DMS53 treated with DMSO at 0.1 percent for 48 hours (cell line): Measurements from ENCODE around the gene CAV2.

Experiments
- DNase-seq: peaks from one replicate; lab custom pipeline; 2025; ENCODE audit not compliant: unreplicated experiment; lab: John Stamatoyannopoulos, UW

Gene CAV2

DNA sequence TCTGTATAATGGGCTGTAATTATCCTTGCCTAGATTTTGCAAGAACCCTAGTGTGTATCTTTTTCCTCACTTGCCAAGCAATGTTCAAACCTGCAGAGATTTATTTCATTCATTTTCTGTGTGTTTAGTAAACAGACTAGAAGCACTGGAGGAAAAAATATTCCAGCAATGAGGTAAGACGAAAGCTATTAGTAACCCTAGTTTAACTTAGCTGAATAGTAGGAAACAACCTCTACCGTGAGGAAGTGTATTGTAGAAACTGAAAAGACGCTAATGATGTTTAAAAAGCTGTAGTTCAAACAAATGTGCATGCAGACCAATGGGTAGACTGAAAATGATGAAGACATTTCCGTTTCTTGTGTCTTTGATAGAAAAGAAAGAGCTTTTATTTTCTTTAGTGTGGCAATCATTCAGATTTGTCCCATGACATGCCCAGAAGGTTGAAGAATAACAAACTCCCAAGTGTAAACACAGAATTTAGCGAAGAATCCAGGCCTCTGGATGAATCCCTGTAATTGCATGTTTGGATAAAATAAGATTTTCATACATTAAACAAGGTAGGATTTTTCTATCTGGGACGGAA, 46.0 kb downstream of the CAV2 start:
- DNase-seq, result no peak

DNA sequence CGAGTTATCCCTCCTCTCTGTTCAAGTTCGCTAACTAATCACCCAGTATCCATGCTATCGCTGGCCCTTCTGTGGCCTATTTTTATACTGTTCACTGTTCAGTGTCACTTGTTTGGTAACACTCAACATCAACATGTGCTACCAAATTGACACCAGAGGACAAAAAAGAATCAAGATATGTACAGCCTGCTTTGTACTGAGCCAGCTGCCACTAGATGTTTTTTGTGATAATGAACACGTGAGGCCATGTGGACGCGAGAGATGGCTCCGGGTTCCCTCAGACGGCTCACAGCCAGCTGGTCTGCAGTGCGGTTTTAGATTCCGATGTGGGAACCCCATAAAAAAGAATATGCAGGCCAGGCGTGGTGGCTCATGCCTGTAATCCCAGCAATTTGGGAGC, 46.5 kb downstream of the CAV2 start:
- DNase-seq, result no peak

DNA sequence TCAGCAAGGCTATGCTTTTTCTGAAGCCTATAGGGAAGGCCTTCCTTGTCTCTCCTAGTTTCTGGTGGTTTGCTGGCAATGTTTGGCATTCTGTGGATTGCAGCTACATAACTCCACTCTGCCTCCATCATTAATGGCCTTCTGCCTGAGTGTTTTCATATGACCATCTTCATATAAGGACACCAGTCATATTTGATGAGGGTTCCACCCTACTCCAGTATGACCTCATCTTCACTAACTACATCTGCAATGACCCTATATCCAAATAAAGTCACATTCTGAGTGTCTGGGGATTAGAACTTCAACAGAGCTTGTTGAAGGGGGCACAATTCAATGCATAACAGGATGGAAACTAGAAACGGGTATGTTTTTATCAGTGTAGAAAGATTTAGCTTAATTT, 47.4 kb downstream of the CAV2 start:
- no peak for DNase-seq

DNA sequence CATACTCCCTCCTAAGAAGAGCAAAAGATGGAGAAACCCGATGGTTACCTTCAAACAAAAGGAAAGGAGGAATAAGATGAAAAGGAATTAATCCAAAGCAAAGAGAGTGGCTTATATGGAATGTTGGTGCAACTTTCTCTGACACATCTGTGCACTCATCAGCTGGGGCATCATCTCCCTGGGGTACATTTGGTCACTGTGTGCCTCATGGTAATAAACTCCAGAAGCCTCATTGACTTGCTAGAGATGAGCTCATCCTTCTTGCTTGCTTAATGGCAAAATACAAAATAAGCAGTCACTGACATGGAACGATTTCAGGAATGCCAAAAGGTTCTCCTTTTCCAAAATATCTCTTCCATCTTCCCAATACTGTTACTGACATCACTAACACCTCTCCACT, 47.8 kb downstream of the CAV2 start:
- DNase-seq, result no peak

DNA sequence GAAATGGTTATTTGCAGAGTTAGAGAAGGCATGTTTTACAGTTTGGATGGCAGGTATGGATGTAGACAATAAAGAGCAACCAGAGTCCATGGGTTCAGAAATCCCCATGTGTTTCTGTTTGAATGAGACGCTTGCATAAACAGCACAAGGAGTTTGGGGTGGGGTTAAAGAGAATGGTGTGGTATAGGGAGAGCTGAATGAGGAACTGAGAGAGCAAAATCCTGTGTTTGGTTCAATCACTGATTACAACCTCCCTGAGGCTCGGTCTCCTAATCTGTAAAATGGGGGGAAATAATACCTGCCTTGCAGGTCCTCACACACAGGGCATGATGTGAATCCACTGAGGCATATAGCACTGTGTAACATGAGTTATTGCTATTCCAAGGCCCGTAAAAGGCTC, 49.0 kb downstream of the CAV2 start:
- no peak for DNase-seq

DNA sequence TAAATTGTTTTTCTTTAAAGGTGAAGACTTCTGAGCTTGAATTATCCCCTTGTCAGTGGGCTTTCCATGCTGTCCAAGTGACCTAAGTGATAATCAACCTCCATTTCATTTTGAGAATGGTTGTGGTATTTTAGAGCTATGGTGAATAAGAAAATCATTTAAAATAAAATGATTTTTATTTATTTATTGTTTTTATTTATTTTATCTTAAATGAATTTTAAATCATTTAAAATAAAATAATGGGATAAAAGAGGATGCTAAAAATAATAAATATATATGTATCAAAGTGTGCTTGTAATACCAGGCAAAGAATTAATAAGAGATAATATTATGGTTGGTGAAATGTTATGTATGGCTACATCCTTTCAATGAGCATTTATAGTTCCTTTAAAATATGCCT, 49.8 kb downstream of the CAV2 start:
- no peak for DNase-seq

DNA sequence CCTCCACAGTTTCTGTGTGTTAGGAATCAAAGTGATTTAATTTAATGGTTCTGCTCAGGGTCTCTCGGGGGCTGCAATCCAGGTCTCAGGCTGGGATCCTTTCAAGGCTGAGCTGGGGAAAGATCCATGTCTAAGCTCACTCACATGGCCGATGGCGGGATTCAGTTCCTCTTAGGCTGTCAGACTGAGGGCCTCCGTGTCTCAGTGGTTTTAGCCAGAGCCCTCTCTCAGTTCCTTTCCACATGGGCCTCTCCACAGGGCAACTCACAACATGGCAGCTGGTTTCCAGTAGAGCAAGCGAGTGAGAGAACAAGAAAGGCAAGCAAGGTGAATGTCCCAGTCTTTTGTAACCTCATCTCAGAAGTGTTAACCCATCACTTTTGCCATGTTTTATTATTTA, 52.2 kb downstream of the CAV2 start:
- no peak for DNase-seq

DNA sequence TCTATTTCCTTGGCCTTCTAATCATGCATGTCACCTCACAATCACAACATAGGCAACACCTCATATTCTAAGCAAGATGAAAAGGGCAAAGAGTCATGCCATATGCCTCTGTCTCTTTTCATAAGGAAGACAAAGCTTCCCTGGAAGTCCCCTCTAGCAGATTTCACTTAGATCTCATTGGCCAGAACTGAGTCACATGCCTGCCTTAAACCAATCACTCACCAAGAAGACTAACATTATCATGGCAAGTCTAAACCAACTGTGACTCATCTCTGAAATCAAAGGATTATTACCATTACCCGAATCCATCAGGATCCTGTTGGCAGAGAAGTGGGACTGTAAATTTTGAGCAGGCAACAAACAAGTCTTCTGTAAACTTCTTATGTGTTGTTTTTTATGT, 53.1 kb downstream of the CAV2 start:
- DNase-seq, result no peak

DNA sequence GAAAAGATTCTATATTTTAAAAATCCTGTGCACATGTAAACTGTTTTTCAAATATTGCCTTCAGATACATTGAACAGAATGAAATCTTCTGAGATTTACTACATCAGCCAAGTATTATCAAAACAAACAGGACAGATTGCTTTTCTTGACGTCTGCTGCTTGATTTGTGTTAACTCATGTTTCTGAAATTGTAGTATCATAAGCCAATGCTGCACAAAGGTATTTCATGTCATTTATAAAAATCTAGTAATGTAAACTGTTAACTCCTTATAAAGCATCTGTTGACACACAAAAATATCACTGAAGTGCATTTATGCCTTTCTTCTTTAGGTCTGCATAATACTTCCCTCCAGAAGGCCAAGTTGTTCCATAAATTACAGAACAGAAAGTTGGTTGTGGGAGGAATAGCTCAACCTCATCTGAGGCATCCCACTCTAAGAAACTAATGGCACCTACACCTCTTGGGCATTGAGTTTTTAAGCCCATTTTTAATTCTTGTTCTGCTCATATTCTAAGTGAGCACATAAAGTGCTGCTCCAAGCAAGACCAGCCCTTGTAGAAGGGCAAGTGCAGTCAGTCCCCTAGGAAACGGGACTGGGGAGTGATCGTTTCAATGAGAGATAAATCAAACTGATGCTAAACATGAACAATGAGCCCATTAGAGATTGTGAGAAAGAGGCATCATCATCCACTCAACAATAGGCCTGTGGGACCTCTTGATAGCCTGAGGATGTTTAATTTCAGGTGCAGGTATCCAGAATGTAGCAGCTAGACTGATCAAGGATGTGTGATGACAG, 53.8 kb downstream of the CAV2 start:
- no peak for DNase-seq

DNA sequence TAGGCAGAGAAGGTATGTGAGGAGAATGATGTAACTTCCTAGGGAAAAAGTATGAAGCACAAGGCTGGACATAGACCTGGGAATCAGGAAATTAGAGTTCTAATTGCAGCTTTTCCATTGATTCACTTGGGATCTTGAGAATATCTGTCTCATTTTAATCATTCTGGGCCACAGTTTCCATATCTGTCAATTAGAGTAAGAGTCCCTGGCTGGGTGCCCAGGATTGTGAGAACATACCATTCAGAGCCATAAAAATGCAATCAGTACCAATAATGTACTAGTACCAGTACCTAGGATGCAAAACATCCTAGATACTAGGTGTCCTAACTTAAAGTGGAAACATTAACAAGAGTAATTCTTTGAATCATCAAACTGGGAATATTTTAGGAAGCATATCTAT, 54.9 kb downstream of the CAV2 start:
- no peak for DNase-seq

DNA sequence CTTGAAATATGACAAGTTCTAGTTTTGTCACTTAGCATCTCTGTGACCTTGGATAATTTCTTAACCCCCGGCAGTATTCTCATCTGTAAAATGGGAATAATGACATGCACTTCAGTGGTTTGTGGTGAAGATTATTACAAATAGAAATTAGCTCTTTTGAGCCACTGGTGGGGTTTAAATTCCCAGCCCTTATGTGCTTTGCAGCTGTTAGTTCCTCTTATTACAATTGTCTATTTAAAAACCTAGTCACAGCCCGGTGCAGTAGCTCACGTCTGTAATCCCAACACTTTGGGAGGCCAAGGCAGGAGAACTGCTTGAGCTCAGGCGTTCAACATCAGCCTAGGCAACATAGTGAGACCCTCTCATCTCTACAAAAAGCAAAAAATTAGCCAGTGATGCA, 55.4 kb downstream of the CAV2 start:
- no peak for DNase-seq

DNA sequence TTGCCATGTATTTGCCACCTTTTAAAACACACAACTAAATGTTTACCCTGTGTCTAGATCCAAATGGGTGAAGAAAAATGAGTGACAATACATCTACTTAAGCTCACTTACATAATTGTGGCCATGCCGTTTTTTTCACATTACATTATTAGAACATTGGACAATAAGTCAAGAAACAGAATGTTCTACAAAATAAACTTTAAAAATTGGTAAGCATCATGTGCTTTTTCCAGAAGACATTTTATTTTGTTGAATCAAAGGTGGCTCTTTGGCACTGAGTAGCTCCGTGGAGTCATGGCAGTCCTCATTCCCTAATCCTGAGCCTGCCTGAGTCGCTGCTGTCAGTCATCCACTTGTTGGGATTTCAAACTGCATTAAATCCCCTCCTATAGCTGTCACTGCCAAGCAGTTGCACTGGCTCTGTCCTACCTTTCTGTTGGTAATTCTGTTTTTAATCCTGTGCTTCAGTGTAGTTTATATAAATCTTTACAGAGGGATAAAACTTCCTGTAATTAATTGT, 57.6 kb downstream of the CAV2 start:
- DNase-seq, result no peak

DNA sequence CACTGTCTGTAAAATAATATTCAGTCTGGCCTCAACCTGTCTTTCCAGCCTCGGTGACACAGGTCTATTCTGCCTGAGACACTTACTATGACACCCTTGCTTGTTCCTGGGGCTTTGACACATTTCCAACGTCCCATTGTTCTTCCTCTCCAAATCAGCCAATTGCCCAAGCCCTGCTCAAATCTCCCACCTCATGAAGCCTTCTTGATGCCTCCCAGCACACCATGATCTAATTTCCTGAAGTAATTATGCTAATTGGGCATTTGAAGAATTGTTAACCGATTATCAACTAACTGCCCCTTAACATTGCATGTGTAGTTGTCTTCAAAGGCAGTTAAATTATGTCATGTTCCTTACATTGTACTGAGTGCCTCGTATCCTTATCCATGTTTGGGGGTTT, 58.4 kb downstream of the CAV2 start:
- DNase-seq, result no peak
